Measurements from ENCODE around the gene NXN. TPM values are rescaled to one million over a fixed set of nuclear protein-coding genes. Genes with fewer than 3 reads are reported as not detected.

NXN gene
- total and polyA plus RNA-seq, 9 donors = 36.8 to 58.9 (median 54.1) TPM

DNA sequence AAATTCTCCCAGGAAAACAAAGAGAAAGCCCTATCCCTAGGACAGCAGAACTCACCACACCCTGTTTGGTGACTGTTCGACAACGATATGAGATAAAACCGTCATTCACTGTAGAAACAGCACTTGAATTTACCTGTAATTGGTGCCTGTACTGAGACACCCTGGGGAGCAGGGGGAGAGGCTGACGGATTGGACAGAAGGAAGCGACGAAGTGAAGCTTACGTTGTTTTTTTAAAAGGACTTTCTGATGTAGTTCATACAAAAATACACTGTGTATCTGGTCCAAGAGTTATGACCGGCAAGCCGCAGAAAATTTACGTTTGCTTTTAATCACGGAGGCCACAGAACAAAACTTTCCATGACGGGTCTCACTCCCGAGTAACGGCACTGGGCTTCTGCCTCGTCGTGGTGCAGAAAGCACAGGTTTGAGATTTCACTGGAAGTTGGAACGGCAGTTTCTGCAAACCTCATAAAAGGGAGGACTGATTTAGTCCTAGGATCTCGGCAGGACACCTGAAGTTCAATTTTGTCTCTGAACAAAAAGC lies 9.7 kb downstream of the NXN start:
- WGBS (ENCODE audit: insufficient coverage) = 20% methylated on average over 14 of the region's 18 CpGs
- DNase-seq = peak; percentile 86
- peak overlapping the region; percentile 87 for H3K27ac ChIP-seq (ENCODE audit: low read length)
- H3K4me1 ChIP-seq (ENCODE audit: control insufficient read depth, insufficient read depth, low read length) = peaks cover 24% of the 10 kb centered on the region
- H3K4me3 ChIP-seq (ENCODE audit: low read length) = peak overlapping the region; percentile 24
- no peaks in the 10 kb centered on the region for H3K9me3 ChIP-seq (replicated peaks; ENCODE audit: control insufficient read depth, low read depth, low read length)
- no peaks in the 10 kb centered on the region for H3K27me3 ChIP-seq (ENCODE audit: control insufficient read depth, insufficient read depth, low read length)
- peaks cover 2% of the 10 kb centered on the region for H3K36me3 ChIP-seq (ENCODE audit: control insufficient read depth, insufficient read depth, low read length)

- H3K9me3 ChIP-seq (replicated peaks; ENCODE audit: control insufficient read depth, low read depth, low read length) = no peaks in the 10 kb centered on the region
- peaks cover 2% of the 10 kb centered on the region for H3K36me3 ChIP-seq (ENCODE audit: control insufficient read depth, insufficient read depth, low read length)
- peak overlapping the region; percentile 24 for H3K4me3 ChIP-seq (ENCODE audit: low read length)
- WGBS (ENCODE audit: insufficient coverage) = 52% methylated on average over 13 of the region's 24 CpGs
- H3K27me3 ChIP-seq (ENCODE audit: control insufficient read depth, insufficient read depth, low read length) = no peaks in the 10 kb centered on the region
- H3K27ac ChIP-seq (ENCODE audit: low read length) = peak overlapping the region; percentile 87
- H3K4me1 ChIP-seq (ENCODE audit: control insufficient read depth, insufficient read depth, low read length) = peaks cover 32% of the 10 kb centered on the region
- DNase-seq = peak; percentile 77
Measured at GRCh38 chr17:968812-969730, 10.5 kb downstream of the NXN start.

DNA sequence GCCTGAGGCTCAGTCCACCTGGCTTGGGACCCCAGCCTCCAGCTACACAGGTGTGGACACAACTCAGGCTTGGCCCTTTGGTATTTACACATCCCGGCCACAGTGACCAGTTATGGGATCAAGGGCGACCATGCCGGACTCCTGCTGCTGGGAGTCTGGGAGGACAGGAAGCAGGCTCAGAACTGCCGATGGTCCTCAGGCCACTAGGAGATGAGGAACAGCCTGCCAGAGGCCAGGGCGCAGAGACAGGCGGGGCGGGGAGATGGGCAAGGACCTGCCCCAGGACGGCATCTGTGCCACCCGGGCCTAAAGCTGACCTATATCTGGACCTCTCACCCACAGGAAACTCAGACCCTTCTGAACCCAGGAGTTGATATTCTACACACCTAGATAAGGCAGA lies 12.5 kb downstream of the NXN start:
- no peaks in the 10 kb centered on the region for H3K36me3 ChIP-seq (ENCODE audit: control insufficient read depth, insufficient read depth, low read length)
- H3K9me3 ChIP-seq (replicated peaks; ENCODE audit: control insufficient read depth, low read depth, low read length) = no peaks in the 10 kb centered on the region
- 90% methylated on average over 4 of the region's 9 CpGs for WGBS (ENCODE audit: insufficient coverage)
- H3K4me3 ChIP-seq (ENCODE audit: low read length) = no peak overlapping the region
- H3K27ac ChIP-seq (ENCODE audit: low read length) = no peak overlapping the region
- H3K4me1 ChIP-seq (ENCODE audit: control insufficient read depth, insufficient read depth, low read length) = peaks cover 37% of the 10 kb centered on the region
- no peaks in the 10 kb centered on the region for H3K27me3 ChIP-seq (ENCODE audit: control insufficient read depth, insufficient read depth, low read length)
- DNase-seq = no peak

- DNase-seq = no peak
- Histone ChIP-seq H3K36me3 (ENCODE audit: control insufficient read depth, insufficient read depth, low read length) (no peaks in the 10 kb centered on the region), H3K4me1 (ENCODE audit: control insufficient read depth, insufficient read depth, low read length) (peaks cover 36% of the 10 kb centered on the region), H3K4me3 (ENCODE audit: low read length) (no peak overlapping the region), H3K9me3 (replicated peaks; ENCODE audit: control insufficient read depth, low read depth, low read length) (no peaks in the 10 kb centered on the region), H3K27ac (ENCODE audit: low read length) (peak overlapping the region; percentile 8), H3K27me3 (ENCODE audit: control insufficient read depth, insufficient read depth, low read length) (no peaks in the 10 kb centered on the region)
- WGBS (ENCODE audit: insufficient coverage) = no CpG with 5 or more reads among the region's 12 CpGs
Measured at GRCh38 chr17:965311-965989, 14.1 kb downstream of the NXN start.

DNA sequence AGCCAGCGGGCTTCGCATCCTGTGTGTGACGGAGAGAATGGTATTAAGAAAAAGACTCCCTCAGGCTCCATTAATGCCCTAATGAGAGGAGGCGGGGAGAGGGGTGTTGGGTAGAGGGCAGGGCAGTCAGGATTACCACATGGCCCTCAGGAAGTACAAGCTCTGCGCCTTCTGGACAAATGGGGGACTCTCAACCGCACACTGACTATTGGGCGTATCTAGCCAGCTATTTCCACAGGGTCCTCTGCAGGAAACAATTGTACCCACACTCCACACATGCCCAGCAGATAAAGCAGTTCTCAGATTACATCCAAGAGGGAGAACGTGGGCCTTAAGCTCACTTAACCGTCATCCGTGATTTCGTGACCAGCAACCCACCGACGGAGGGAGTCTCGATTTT lies 14.7 kb downstream of the NXN start:
- WGBS (ENCODE audit: insufficient coverage) = 63% methylated on average over 4 of the region's 14 CpGs
- no peaks in the 10 kb centered on the region for H3K27me3 ChIP-seq (ENCODE audit: control insufficient read depth, insufficient read depth, low read length)
- no peaks in the 10 kb centered on the region for H3K36me3 ChIP-seq (ENCODE audit: control insufficient read depth, insufficient read depth, low read length)
- no peaks in the 10 kb centered on the region for H3K9me3 ChIP-seq (replicated peaks; ENCODE audit: control insufficient read depth, low read depth, low read length)
- DNase-seq = no peak
- H3K27ac ChIP-seq (ENCODE audit: low read length) = peak overlapping the region; percentile 8
- no peak overlapping the region for H3K4me3 ChIP-seq (ENCODE audit: low read length)
- peaks cover 30% of the 10 kb centered on the region for H3K4me1 ChIP-seq (ENCODE audit: control insufficient read depth, insufficient read depth, low read length)

GRCh38 chr17:962670-963069 lies 16.9 kb downstream of the NXN start:
- WGBS (ENCODE audit: insufficient coverage) = 47% methylated on average over 4 of the region's 11 CpGs
- DNase-seq = no peak
- no peak overlapping the region for H3K27ac ChIP-seq (ENCODE audit: low read length)
- H3K36me3 ChIP-seq (ENCODE audit: control insufficient read depth, insufficient read depth, low read length) = peaks cover 3% of the 10 kb centered on the region
- H3K9me3 ChIP-seq (replicated peaks; ENCODE audit: control insufficient read depth, low read depth, low read length) = no peaks in the 10 kb centered on the region
- no peaks in the 10 kb centered on the region for H3K27me3 ChIP-seq (ENCODE audit: control insufficient read depth, insufficient read depth, low read length)
- H3K4me3 ChIP-seq (ENCODE audit: low read length) = no peak overlapping the region
- H3K4me1 ChIP-seq (ENCODE audit: control insufficient read depth, insufficient read depth, low read length) = peaks cover 30% of the 10 kb centered on the region

DNA sequence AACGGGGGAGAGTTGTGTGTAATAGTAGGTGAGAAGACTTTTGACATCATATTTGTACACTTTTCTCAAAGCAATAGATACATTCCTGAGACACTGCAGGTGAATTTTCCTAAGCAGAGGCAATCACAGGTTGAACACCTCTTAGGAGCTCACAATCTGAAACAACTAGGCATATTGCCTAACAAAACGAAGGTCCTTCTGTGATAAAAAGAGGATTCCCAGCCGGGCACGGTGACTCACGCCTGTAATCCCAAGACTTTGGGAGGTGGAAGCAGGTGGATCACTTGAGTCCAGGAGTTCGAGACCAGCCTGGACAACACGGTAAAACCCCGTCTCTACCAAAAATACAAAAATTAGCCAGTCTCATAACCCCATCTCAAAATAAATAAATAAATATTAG lies 17.4 kb downstream of the NXN start:
- Histone ChIP-seq H3K36me3 (ENCODE audit: control insufficient read depth, insufficient read depth, low read length) (peaks cover 8% of the 10 kb centered on the region), H3K27ac (ENCODE audit: low read length) (no peak overlapping the region), H3K4me3 (ENCODE audit: low read length) (no peak overlapping the region), H3K9me3 (replicated peaks; ENCODE audit: control insufficient read depth, low read depth, low read length) (no peaks in the 10 kb centered on the region), H3K4me1 (ENCODE audit: control insufficient read depth, insufficient read depth, low read length) (peaks cover 34% of the 10 kb centered on the region), H3K27me3 (ENCODE audit: control insufficient read depth, insufficient read depth, low read length) (no peaks in the 10 kb centered on the region)
- 100% methylated on average over 1 of the region's 8 CpGs for WGBS (ENCODE audit: insufficient coverage)
- no peak for DNase-seq

DNA sequence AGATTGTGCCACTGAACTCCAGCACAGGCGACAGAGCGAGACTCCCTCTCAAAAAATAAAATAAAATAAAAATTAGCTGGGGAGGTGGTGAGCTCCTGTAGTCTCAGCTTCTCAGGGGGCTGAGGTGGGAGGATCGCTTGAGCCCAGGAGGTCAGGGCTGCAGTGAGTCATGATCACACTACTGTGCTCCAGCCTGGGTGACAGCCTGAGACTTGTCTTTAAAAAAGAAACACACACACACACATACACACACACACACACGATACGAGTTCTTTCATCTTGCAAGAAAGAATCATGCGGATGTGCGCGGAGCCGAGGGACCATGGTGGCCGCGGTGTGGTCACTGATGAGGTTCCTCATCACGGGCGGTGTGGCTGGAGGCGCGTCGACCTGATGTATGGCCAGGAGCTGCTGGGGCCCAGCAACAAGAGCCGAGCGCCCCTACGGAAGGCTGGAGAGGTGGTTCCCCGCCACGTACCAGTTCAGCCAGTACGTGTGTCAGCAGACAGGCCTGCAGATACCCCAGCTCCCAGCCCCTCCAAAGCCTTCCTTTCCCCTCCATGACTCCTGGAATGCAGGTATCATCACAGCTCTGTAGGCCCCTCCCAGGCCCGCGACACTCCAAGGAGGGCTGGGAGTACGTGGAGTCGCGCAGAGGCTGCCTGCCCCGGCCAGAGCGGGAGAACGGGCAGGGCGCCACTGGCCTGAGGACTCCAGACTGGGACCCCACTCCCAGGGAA lies 20.7 kb downstream of the NXN start:
- peaks cover 36% of the 10 kb centered on the region for H3K4me1 ChIP-seq (ENCODE audit: control insufficient read depth, insufficient read depth, low read length)
- H3K27ac ChIP-seq (ENCODE audit: low read length) = peak overlapping the region; percentile 80
- no peaks in the 10 kb centered on the region for H3K9me3 ChIP-seq (replicated peaks; ENCODE audit: control insufficient read depth, low read depth, low read length)
- no peaks in the 10 kb centered on the region for H3K27me3 ChIP-seq (ENCODE audit: control insufficient read depth, insufficient read depth, low read length)
- H3K4me3 ChIP-seq (ENCODE audit: low read length) = no peak overlapping the region
- DNase-seq = no peak
- peaks cover 9% of the 10 kb centered on the region for H3K36me3 ChIP-seq (ENCODE audit: control insufficient read depth, insufficient read depth, low read length)
- WGBS (ENCODE audit: insufficient coverage) = 91% methylated on average over 19 of the region's 31 CpGs

GRCh38 chr17:957856-958421 lies 21.6 kb downstream of the NXN start:
- H3K4me1 ChIP-seq (ENCODE audit: control insufficient read depth, insufficient read depth, low read length) = peaks cover 38% of the 10 kb centered on the region
- no peaks in the 10 kb centered on the region for H3K27me3 ChIP-seq (ENCODE audit: control insufficient read depth, insufficient read depth, low read length)
- DNase-seq = peak; percentile 80
- peaks cover 9% of the 10 kb centered on the region for H3K36me3 ChIP-seq (ENCODE audit: control insufficient read depth, insufficient read depth, low read length)
- H3K9me3 ChIP-seq (replicated peaks; ENCODE audit: control insufficient read depth, low read depth, low read length) = no peaks in the 10 kb centered on the region
- 53% methylated on average over 17 of the region's 20 CpGs for WGBS (ENCODE audit: insufficient coverage)
- H3K4me3 ChIP-seq (ENCODE audit: low read length) = no peak overlapping the region
- H3K27ac ChIP-seq (ENCODE audit: low read length) = peak overlapping the region; percentile 80

Data from muscle of leg (tissue), 11 donors.